ENCODE data around the gene PRX. TPM values are rescaled to one million over a fixed set of nuclear protein-coding genes. Genes with fewer than 3 reads are reported as not detected.

PRX gene
- polyA plus RNA-seq, 1 donor from 2014 or later = 0.20 TPM

- Histone ChIP-seq H3K9me3 (ENCODE audit: low read length) (no peaks in the 10 kb centered on the region), H3K4me3 (ENCODE audit: low read length) (no peak overlapping the region), H3K9ac (ENCODE audit: low read length) (no peak overlapping the region), H2AFZ (ENCODE audit: low read depth, low read length) (no peak overlapping the region), H3K4me2 (ENCODE audit: low read length) (no peak overlapping the region), H3K27me3 (ENCODE audit: insufficient read depth, low read depth, low read length) (no peaks in the 10 kb centered on the region), H4K20me1 (ENCODE audit: insufficient read depth) (peaks cover 3% of the 10 kb centered on the region), H3K79me2 (replicated peaks; ENCODE audit: insufficient read depth, low read length) (peaks cover 34% of the 10 kb centered on the region), H3K9me2 (ENCODE audit: insufficient read depth, low read length) (no peaks in the 10 kb centered on the region), H3K36me3 (ENCODE audit: insufficient read depth, low read length) (peaks cover 11% of the 10 kb centered on the region), H3K27ac (ENCODE audit: low read length) (no peak overlapping the region), H3F3A (ENCODE audit: insufficient read depth, low read length, poor library complexity, severe bottlenecking) (no peaks in the 10 kb centered on the region)
- TF ChIP-seq RAD21 (conservative IDR thresholded peaks at IDR 0.05) (no peak), EZH2 (IDR thresholded peaks at IDR 0.05; ENCODE audit: borderline replicate concordance, insufficient read depth, low read length, poor library complexity, severe bottlenecking) (no peak), SMC3 (conservative IDR thresholded peaks at IDR 0.05; ENCODE audit: poor library complexity) (no peak), CTCF (IDR thresholded peaks at IDR 0.05; ENCODE audit: poor library complexity, severe bottlenecking) (no peak), REST (IDR thresholded peaks at IDR 0.05; ENCODE audit: borderline replicate concordance) (no peak), POLR2AphosphoS5 (IDR thresholded peaks at IDR 0.05) (no peak), TAF1 (IDR thresholded peaks at IDR 0.05; ENCODE audit: low read depth) (no peak), EP300 (conservative IDR thresholded peaks at IDR 0.05; ENCODE audit: poor library complexity, severe bottlenecking) (no peak), MXI1 (conservative IDR thresholded peaks at IDR 0.05; ENCODE audit: poor library complexity, severe bottlenecking) (no peak)
Observed at GRCh38 chr19:40369797-40370196, 43.4 kb downstream of the PRX start.

GRCh38 chr19:40367577-40368434 is 45.4 kb downstream of the PRX start:
- Histone ChIP-seq H3K4me3 (ENCODE audit: low read length) (peak overlapping the region; percentile 85), H3K9me2 (ENCODE audit: insufficient read depth, low read length) (no peaks in the 10 kb centered on the region), H3K27ac (ENCODE audit: low read length) (peak overlapping the region; percentile 92), H3K79me2 (replicated peaks; ENCODE audit: insufficient read depth, low read length) (peaks cover 34% of the 10 kb centered on the region), H3K27me3 (ENCODE audit: insufficient read depth, low read depth, low read length) (no peaks in the 10 kb centered on the region), H3K36me3 (ENCODE audit: insufficient read depth, low read length) (peaks cover 3% of the 10 kb centered on the region), H3K9ac (ENCODE audit: low read length) (peak overlapping the region; percentile 93), H3K9me3 (ENCODE audit: low read length) (no peaks in the 10 kb centered on the region), H3F3A (ENCODE audit: insufficient read depth, low read length, poor library complexity, severe bottlenecking) (no peaks in the 10 kb centered on the region), H2AFZ (ENCODE audit: low read depth, low read length) (no peak overlapping the region), H3K4me2 (ENCODE audit: low read length) (no peak overlapping the region), H4K20me1 (ENCODE audit: insufficient read depth) (peaks cover 3% of the 10 kb centered on the region)
- no peak for TF ChIP-seq MXI1 (conservative IDR thresholded peaks at IDR 0.05; ENCODE audit: poor library complexity, severe bottlenecking)
- TF ChIP-seq RAD21 (conservative IDR thresholded peaks at IDR 0.05) = no peak
- no peak for TF ChIP-seq SMC3 (conservative IDR thresholded peaks at IDR 0.05; ENCODE audit: poor library complexity)
- no peak for TF ChIP-seq TAF1 (IDR thresholded peaks at IDR 0.05; ENCODE audit: low read depth)
- TF ChIP-seq REST (IDR thresholded peaks at IDR 0.05; ENCODE audit: borderline replicate concordance) = no peak
- no peak for TF ChIP-seq POLR2AphosphoS5 (IDR thresholded peaks at IDR 0.05)
- TF ChIP-seq EP300 (conservative IDR thresholded peaks at IDR 0.05; ENCODE audit: poor library complexity, severe bottlenecking) = no peak
- TF ChIP-seq CTCF (IDR thresholded peaks at IDR 0.05; ENCODE audit: poor library complexity, severe bottlenecking) = no peak
- TF ChIP-seq EZH2 (IDR thresholded peaks at IDR 0.05; ENCODE audit: borderline replicate concordance, insufficient read depth, low read length, poor library complexity, severe bottlenecking) = no peak

Data from neural cell (in vitro differentiated cells).